Sigmoid colon (tissue), 7 donors: Measurements from ENCODE around the gene PROX2. TPM values are rescaled to one million over a fixed set of nuclear protein-coding genes. Genes with fewer than 3 reads are reported as not detected.

Experiments
- DNase-seq: peaks from one replicate; pipeline ENCODE4 v3.0.0-alpha.2; 2019
- H3K27ac ChIP-seq, 4 donors: fragments of 200-600 bp; sonication (generic); one replicate each; pipeline ENCODE4 v1.5.1; 2016 to 2019; ENCODE audit warnings: mild to moderate bottlenecking in 1 of 4
- H3K27me3 ChIP-seq, 3 donors: fragments of 200-600 bp; sonication (generic); one replicate each; pipeline ENCODE4 v1.5.1; 2019; ENCODE audit warnings: mild to moderate bottlenecking in 1 of 3
- H3K36me3 ChIP-seq, 4 donors: fragments of 200-600 bp; sonication (generic); one replicate each; pipeline ENCODE4 v1.5.1; 2016 to 2019
- H3K4me1 ChIP-seq, 4 donors: fragments of 200-600 bp; sonication (generic); one replicate each; pipeline ENCODE4 v1.5.1; 2017 to 2019
- H3K4me3 ChIP-seq, 4 donors: fragments of 200-600 bp; sonication (generic); one replicate each; pipeline ENCODE4 v1.5.1; 2017 to 2019; ENCODE audit warnings: mild to moderate bottlenecking in 2 of 4, moderate library complexity in 1 of 4
- H3K9me3 ChIP-seq, 4 donors: fragments of 200-600 bp in 3 of 4; sonication (generic) in 3 of 4; one replicate each; pipeline versions ENCODE4 v1.5.1 to v1.6.1; 2013 to 2019
- EP300 ChIP-seq, 4 donors: sonication (generic); formaldehyde crosslinking; IDR thresholded peaks; one replicate each; pipeline ENCODE4 v1.6.1; 2017; ENCODE audit warnings: antibody characterized with exemption in 4 of 4
- POLR2A ChIP-seq, 2 donors: fragments of 450-650 bp; IDR thresholded peaks; one replicate each; pipeline ENCODE4 v1.6.1; 2016; ENCODE audit warnings: antibody characterized with exemption in 2 of 2, mild to moderate bottlenecking in 2 of 2, moderate library complexity in 2 of 2
- POLR2AphosphoS5 ChIP-seq, 4 donors: sonication (generic); formaldehyde crosslinking; IDR thresholded peaks; one replicate each; pipeline ENCODE4 v1.6.1; 2017; ENCODE audit warnings: antibody characterized with exemption in 4 of 4
- WGBS, 2 donors: extraction: QIAGEN DNeasy Blood & Tissue Kit; methylation state at CpG; one replicate each; pipeline ENCODE4 v1.1.7; 2013; 5-methylcytosine and 5-hydroxymethylcytosine counted together
- intact Hi-C: fragments of 100-400 bp; cut with DNase I; formaldehyde crosslinking; loops from one replicate; pipeline ENCODE4 v1.15.1; 2023
- polyA plus RNA-seq, 3 donors: library from polyadenylated mRNA; stranded (reverse); fragments of 200-250 nt; gene quantifications; one replicate each; pipeline ENCODE4 v1.2.3, GENCODE V29; 2013
- total RNA-seq, 4 donors: library from RNA; depleted of rRNA; stranded (reverse); fragments of >200 nt; gene quantifications; one replicate each; pipeline ENCODE4 v1.1.0, GENCODE V29; 2016
- TF ChIP-seq, protein P1 (sequence below), 4 experiments: fragments of 450-650 bp in 3 of 4; fragments of 200-600 bp in 1 of 4; IDR thresholded peaks; one replicate each; pipeline ENCODE4 v1.5.1; 2016 to 2019; ENCODE audit warnings: antibody characterized with exemption in 4 of 4, mild to moderate bottlenecking in 3 of 4, moderate library complexity in 2 of 4
- donor health status: healthy with polysubstance abuse.
- donor health status: Bipolar disorder and iron deficiency.
- donor health status: healthy.

Gene PROX2
- total and polyA plus RNA-seq, 7 donors: 0.01 to 0.16 TPM; not detected in 5

DNA sequence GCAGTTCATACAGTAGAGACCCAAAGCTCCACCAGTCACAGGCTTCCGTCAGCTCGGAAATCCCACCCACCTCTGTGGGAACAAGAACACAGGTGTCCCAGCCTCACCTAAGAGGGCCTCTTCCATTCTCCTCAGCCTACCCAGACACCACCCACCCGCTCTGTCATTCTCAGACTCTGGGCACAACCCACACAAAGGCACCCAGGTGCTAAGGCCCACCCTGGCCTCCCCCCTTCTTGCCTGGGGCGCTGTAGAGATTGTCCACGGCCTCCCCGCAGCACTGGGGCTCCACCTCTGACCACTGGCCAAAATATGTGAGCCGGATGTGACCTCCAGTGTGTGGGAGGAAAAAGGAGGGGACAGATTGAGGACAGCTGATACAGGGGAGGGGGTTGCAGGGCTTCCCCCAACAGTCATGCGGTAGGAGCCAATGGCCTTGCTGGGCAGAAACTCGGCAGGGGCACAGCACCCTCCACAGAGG lies 33.0 kb upstream of the PROX2 start:
- WGBS, 2 donors: 88% methylated on average over 9 of the region's 9 CpGs
- peaks cover 0 to 26% (median 22%) of the 10 kb centered on the region in 4 donors for H3K4me1 ChIP-seq
- peaks cover 0 to 9% (median 0%) of the 10 kb centered on the region in 4 donors for H3K36me3 ChIP-seq
- no peak overlapping the region for H3K4me3 ChIP-seq
- no peak for DNase-seq
- H3K9me3 ChIP-seq: no peaks in the 10 kb centered on the region
- TF ChIP-seq POLR2A (IDR thresholded peaks at IDR 0.05): no peak
- no peaks in the 10 kb centered on the region for H3K27me3 ChIP-seq
- H3K27ac ChIP-seq: no peak overlapping the region
- intact Hi-C loops: no loop called here

DNA sequence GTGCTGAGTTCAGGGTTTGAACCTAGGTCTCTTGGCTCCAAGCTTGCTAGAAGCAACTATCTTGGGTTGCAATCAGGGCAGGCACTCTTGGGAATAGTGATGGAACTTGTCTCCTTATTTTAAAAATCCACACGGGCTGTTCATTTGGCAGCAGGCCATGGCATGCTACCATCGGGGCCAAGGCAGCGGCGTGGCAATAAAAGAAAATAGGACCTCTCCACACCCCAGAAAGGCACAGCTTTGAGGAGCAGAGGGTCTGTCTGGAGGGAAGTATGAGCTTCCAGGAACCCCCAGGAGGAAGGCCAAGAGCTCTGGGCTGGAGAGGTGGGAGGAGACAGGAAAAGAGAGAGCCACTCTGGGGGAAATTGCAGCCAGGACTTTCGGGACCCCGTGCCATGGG lies 31.8 kb upstream of the PROX2 start:
- intact Hi-C loops: no loop called here
- Histone ChIP-seq H3K4me1 (peaks cover 0 to 26% (median 22%) of the 10 kb centered on the region in 4 donors), H3K36me3 (peaks cover 3 to 21% (median 7%) of the 10 kb centered on the region in 4 donors), H3K27ac (no peak overlapping the region), H3K9me3 (no peaks in the 10 kb centered on the region), H3K4me3 (no peak overlapping the region), H3K27me3 (no peaks in the 10 kb centered on the region)
- WGBS, 2 donors: 37 to 59% methylated on average over 6 of the region's 6 CpGs
- no peak for TF ChIP-seq POLR2A (IDR thresholded peaks at IDR 0.05)
- no peak for TF ChIP-seq POLR2AphosphoS5 (IDR thresholded peaks at IDR 0.05)
- TF ChIP-seq, protein P1, sequence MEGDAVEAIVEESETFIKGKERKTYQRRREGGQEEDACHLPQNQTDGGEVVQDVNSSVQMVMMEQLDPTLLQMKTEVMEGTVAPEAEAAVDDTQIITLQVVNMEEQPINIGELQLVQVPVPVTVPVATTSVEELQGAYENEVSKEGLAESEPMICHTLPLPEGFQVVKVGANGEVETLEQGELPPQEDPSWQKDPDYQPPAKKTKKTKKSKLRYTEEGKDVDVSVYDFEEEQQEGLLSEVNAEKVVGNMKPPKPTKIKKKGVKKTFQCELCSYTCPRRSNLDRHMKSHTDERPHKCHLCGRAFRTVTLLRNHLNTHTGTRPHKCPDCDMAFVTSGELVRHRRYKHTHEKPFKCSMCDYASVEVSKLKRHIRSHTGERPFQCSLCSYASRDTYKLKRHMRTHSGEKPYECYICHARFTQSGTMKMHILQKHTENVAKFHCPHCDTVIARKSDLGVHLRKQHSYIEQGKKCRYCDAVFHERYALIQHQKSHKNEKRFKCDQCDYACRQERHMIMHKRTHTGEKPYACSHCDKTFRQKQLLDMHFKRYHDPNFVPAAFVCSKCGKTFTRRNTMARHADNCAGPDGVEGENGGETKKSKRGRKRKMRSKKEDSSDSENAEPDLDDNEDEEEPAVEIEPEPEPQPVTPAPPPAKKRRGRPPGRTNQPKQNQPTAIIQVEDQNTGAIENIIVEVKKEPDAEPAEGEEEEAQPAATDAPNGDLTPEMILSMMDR (IDR thresholded peaks at IDR 0.05): no peak
- TF ChIP-seq EP300 (IDR thresholded peaks at IDR 0.05): no peak
- DNase-seq: no peak

DNA sequence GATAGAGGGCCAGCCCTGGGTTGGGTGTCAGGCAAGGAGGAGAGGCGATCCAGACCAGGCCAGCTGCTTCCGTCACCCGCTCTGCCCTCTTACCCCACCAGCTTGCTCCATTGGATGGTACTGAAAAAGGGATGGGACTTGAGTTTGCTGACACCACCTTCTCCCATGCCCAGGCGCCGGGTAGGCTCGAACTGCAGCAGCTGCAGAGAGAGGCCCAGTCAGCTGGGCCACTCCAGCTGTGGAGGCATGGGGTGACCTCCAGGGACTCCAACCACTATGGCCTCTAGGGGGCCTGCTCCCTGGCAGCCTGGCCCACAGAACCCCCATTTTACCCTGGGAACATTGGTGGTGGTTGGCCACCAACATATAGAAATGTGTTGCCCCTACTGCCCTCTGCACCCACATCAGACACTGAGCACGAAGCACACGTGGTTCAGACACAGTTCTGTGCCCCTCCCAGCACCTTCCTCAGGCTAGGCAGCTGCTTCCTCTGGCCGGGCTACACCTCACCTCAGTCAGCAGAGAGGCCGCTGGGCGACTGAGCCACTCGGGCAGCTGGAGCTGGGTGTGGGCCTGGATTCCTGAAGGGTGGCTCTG lies 31.1 kb upstream of the PROX2 start:
- TF ChIP-seq, protein P1 (IDR thresholded peaks at IDR 0.05): no peak
- TF ChIP-seq POLR2A (IDR thresholded peaks at IDR 0.05): no peak
- no peak for TF ChIP-seq EP300 (IDR thresholded peaks at IDR 0.05)
- TF ChIP-seq POLR2AphosphoS5 (IDR thresholded peaks at IDR 0.05): no peak
- H3K27me3 ChIP-seq: no peaks in the 10 kb centered on the region
- DNase-seq: no peak
- no peaks in the 10 kb centered on the region for H3K9me3 ChIP-seq
- H3K27ac ChIP-seq: no peak overlapping the region
- H3K4me3 ChIP-seq: no peak overlapping the region
- peaks cover 10 to 28% (median 14%) of the 10 kb centered on the region in 4 donors for H3K36me3 ChIP-seq
- intact Hi-C loops: no loop called here
- peaks cover 0 to 26% (median 22%) of the 10 kb centered on the region in 4 donors for H3K4me1 ChIP-seq
- WGBS, 2 donors: 50 to 65% methylated on average over 12 of the region's 12 CpGs

DNA sequence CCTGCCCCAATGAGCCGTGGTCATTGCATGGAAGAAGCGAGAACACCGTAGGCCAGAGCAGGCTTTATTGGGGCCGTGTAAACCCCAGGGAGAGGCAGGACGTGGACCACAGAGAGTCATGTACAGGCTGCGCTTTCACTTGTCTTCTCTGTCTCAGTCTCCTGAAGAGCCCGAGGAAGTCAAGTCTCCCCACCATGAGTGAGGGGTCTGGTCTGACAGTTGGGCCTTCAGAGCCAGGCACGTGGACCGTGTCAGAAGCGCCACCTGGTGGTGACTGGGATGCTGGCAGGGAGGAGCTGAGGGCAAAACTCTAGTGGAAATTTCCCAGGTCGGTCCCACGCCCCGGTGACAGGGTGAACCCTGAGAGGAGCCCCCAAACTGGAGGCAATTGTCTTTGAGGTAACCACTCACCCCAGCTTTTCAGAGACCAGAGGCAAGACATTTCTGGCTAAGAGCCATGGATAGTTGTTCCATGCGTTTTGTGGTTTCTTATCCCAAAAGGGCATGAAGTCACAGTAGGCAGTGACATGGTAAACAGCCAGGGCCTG lies 29.7 kb upstream of the PROX2 start:
- TF ChIP-seq POLR2AphosphoS5 (IDR thresholded peaks at IDR 0.05) (peak in 1 of 4 donors; percentile 42), POLR2A (IDR thresholded peaks at IDR 0.05) (no peak)
- TF ChIP-seq, protein P1 (IDR thresholded peaks at IDR 0.05): peak; percentile 84 to 89 (median 87)
- peak; percentile 87 for DNase-seq
- H3K9me3 ChIP-seq: no peaks in the 10 kb centered on the region
- peak overlapping the region in 3 of 4 donors; percentile 15 to 44 (median 27) for H3K27ac ChIP-seq
- intact Hi-C loops: loop anchor here (1.0 kb wide), 1 partner anchor 44 kb away; no protein-coding TSS in a partner anchor
- no peaks in the 10 kb centered on the region for H3K27me3 ChIP-seq
- H3K36me3 ChIP-seq: peaks cover 22 to 41% (median 28%) of the 10 kb centered on the region in 4 donors
- 44 to 48% methylated on average over 14 of the region's 14 CpGs for WGBS, 2 donors
- H3K4me3 ChIP-seq: no peak overlapping the region
- H3K4me1 ChIP-seq: peaks cover 0 to 26% (median 22%) of the 10 kb centered on the region in 4 donors
